B cell (primary cell): ENCODE data around the gene OTOA.

ENCODE experiments used
- EZH2 ChIP-seq: IDR thresholded peaks from 2 replicates; pipeline ENCODE4 v1.6.1; 2012; ENCODE audit warnings: borderline replicate concordance, low read depth, mild to moderate bottlenecking, moderate library complexity, low read length; ENCODE audit not compliant: insufficient read depth, poor library complexity, severe bottlenecking
- TF ChIP-seq, protein P1 (sequence below): fragments of 200-600 bp; IDR thresholded peaks from one replicate; pipeline ENCODE4 v1.8.0; 2022; ENCODE audit warnings: antibody characterized with exemption, mild to moderate bottlenecking

DNA sequence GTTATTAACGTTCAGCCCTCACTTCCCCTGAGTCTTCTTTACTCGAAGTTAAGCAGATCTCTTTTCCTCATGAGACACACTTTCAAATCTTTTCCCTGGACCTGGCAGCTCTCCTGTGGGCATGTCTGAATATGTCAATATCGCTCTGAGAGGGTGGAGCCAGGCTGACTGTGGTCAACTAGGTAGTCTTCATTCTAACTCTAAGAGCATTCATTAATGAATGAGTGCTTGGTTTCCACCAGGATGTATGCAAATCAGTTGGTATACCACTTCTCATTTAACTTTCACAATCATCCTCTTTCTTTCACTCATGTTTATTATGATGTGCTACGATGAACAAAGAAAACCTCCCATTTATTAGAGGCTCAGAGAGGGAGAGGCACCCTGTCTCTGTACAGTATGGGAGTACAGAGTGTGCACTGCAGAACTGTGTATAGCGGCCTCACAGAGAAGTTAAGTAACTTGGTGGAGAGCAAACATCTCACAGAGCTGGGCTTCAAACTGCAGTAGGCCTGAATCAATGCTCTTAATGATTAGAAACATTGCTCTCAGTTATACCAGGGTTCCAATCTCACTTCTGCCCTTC is 39.9 kb downstream of the OTOA start:
- TF ChIP-seq, protein P1, sequence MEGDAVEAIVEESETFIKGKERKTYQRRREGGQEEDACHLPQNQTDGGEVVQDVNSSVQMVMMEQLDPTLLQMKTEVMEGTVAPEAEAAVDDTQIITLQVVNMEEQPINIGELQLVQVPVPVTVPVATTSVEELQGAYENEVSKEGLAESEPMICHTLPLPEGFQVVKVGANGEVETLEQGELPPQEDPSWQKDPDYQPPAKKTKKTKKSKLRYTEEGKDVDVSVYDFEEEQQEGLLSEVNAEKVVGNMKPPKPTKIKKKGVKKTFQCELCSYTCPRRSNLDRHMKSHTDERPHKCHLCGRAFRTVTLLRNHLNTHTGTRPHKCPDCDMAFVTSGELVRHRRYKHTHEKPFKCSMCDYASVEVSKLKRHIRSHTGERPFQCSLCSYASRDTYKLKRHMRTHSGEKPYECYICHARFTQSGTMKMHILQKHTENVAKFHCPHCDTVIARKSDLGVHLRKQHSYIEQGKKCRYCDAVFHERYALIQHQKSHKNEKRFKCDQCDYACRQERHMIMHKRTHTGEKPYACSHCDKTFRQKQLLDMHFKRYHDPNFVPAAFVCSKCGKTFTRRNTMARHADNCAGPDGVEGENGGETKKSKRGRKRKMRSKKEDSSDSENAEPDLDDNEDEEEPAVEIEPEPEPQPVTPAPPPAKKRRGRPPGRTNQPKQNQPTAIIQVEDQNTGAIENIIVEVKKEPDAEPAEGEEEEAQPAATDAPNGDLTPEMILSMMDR, result no peak
- no peak for TF ChIP-seq EZH2
